HCT116 (cell line): ENCODE measurements around the gene RNF145.

Experiments used
- CEBPB ChIP-seq: IDR thresholded peaks from 2 replicates; pipeline ENCODE4 v1.6.1; 2012; ENCODE audit warnings: low read depth
- CTCF ChIP-seq, 3 experiments: fragments of 200-600 bp in 1 of 3; sonication (generic) in 1 of 3; IDR thresholded peaks in 2 of 3; conservative IDR thresholded peaks in 1 of 3; 2 replicates each; pipeline ENCODE4 v1.5.1; 2012 to 2017; ENCODE audit warnings: low read depth in 2 of 3, low read length in 2 of 3, antibody characterized with exemption in 1 of 3, borderline replicate concordance in 1 of 3, control low read depth in 1 of 3, mild to moderate bottlenecking in 1 of 3, mixed read lengths in 1 of 3, mixed run types in 1 of 3, moderate library complexity in 1 of 3; ENCODE audit not compliant: insufficient read depth in 1 of 3
- EZH2phosphoT487 ChIP-seq: fragments of 200-600 bp; IDR thresholded peaks from 2 replicates; pipeline ENCODE4 v1.6.1; 2018; ENCODE audit warnings: antibody characterized with exemption, borderline replicate concordance
- POLR2AphosphoS5 ChIP-seq: IDR thresholded peaks from 2 replicates; pipeline ENCODE4 v1.6.1; 2011; ENCODE audit warnings: mild to moderate bottlenecking, low read depth, low read length, moderate library complexity
- ZNF274 ChIP-seq: fragments of 200-500 bp; sonication (Bioruptor generic); IDR thresholded peaks from 2 replicates; pipeline ENCODE4 v1.6.1; 2014; ENCODE audit warnings: mild to moderate bottlenecking, low read depth, low read length, inconsistent platforms

- TF ChIP-seq POLR2AphosphoS5 (no peak), CEBPB (no peak), EZH2phosphoT487 (no peak), ZNF274 (no peak), CTCF (IDR thresholded peaks at IDR 0.05 in 2 of 3, conservative IDR thresholded peaks at IDR 0.05 in 1 of 3; ENCODE audit: borderline replicate concordance in 1 of 3, insufficient read depth in 1 of 3, low read depth in 2 of 3, low read length in 2 of 3) (no peak)
Measured at GRCh38 chr5:159182691-159183090, 26.7 kb downstream of the RNF145 start.
